BJ (cell line): Measurements from ENCODE around the gene MCC. TPM values are rescaled to one million over a fixed set of nuclear protein-coding genes. Genes with fewer than 3 reads are reported as not detected.

Experiments used
- CTCF ChIA-PET: fragments of 350-600 bp; formaldehyde crosslinking; extraction: SDS; loops from one replicate; lab custom pipeline; 2021; ENCODE audit warnings: antibody characterized with exemption, inconsistent platforms; lab: Yijun Ruan, JAX
- POLR2A ChIA-PET: fragments of 300-600 bp; sonication (Branson Sonifier 250); formaldehyde crosslinking; extraction: SDS; loops from one replicate; lab custom pipeline; 2021; ENCODE audit warnings: antibody characterized with exemption; lab: Charles Lee
- DNase-seq: peaks from one replicate; pipeline ENCODE4 v3.0.0-alpha.2; 2011; ENCODE audit warnings: low read depth
- H3K27me3 ChIP-seq: 2 replicates; pipeline ENCODE4 v1.6.0; 2011; ENCODE audit warnings: low read length; ENCODE audit not compliant: control insufficient read depth, insufficient read depth
- H3K36me3 ChIP-seq: 2 replicates; pipeline ENCODE4 v1.5.1; 2011; ENCODE audit warnings: low read length; ENCODE audit not compliant: control insufficient read depth, insufficient read depth
- H3K4me3 ChIP-seq: 2 replicates; pipeline ENCODE4 v1.5.1; 2011; ENCODE audit warnings: low read depth, mild to moderate bottlenecking, control low read depth, low read length
- polyA plus RNA-seq: library from polyadenylated mRNA; depleted of rRNA; stranded (reverse); fragments of >200 nt; gene quantifications from 2 replicates; pipeline ENCODE4 v1.2.3, GENCODE V29; 2011
- TF ChIP-seq, protein P1 (sequence below): IDR thresholded peaks from 2 replicates; pipeline ENCODE4 v1.5.1; 2011; ENCODE audit warnings: low read depth, mild to moderate bottlenecking, control low read depth, inconsistent platforms, low read length, moderate library complexity; ENCODE audit not compliant: insufficient read depth

MCC gene
- polyA plus RNA-seq, 1 experiment, result 2.3 TPM

DNA sequence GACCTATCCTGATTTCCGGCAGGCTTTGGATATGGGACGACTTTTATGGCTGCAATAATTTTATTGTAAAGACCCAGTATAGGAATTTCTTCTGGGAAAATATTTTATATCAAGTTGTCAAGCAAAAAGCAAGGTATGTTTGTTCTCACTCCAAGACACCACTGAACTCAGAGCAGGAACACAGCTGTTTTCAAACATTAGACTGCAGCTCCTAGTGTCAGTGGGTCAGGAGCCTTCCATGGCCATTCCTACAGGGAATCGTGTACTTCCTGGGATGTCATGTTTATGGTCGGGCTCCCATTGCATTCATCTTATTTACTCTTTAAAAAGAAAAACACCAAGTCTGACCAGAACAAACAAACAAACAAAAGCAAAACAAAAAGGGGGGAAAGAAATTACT lies 278.8 kb downstream of the MCC start:
- POLR2A ChIA-PET, result no interaction called here
- TF ChIP-seq, protein P1, sequence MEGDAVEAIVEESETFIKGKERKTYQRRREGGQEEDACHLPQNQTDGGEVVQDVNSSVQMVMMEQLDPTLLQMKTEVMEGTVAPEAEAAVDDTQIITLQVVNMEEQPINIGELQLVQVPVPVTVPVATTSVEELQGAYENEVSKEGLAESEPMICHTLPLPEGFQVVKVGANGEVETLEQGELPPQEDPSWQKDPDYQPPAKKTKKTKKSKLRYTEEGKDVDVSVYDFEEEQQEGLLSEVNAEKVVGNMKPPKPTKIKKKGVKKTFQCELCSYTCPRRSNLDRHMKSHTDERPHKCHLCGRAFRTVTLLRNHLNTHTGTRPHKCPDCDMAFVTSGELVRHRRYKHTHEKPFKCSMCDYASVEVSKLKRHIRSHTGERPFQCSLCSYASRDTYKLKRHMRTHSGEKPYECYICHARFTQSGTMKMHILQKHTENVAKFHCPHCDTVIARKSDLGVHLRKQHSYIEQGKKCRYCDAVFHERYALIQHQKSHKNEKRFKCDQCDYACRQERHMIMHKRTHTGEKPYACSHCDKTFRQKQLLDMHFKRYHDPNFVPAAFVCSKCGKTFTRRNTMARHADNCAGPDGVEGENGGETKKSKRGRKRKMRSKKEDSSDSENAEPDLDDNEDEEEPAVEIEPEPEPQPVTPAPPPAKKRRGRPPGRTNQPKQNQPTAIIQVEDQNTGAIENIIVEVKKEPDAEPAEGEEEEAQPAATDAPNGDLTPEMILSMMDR, result no peak
- DNase-seq, result no peak

DNA sequence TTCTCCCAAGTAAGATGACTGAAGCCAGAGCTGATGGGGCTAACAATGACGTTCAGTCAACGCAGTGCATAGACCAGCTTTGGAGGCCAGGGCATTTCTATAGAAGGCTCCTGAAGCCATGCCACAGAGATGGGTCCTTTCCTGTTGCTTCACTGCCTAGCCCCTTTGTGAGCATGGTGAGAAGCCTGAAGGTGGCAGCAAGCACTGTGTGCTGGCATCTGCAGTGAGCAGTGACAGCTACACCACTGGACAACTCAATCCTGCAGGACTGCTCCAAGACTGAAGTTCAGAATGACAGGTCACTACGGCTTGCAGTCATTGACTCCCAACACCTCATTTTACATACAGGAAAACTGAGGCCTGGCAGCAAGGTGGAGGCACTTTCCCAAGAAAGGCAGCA lies 282.4 kb downstream of the MCC start:
- H3K27me3 ChIP-seq, result no peaks in the 10 kb centered on the region
- DNase-seq, result no peak
- H3K4me3 ChIP-seq, result no peak overlapping the region
- TF ChIP-seq, protein P1, result no peak
- ChIA-PET CTCF (interaction anchor here (1.0 to 1.1 kb wide), 2 partner anchors 76 to 212 kb away, joined by 3 to 4 read pairs; no protein-coding TSS in a partner anchor), POLR2A (no interaction called here)
- H3K36me3 ChIP-seq, result no peaks in the 10 kb centered on the region

More for the DNA sequence above, 278.8 kb downstream of the MCC start:
- CTCF ChIA-PET, result no interaction called here
- Histone ChIP-seq H3K27me3 (no peaks in the 10 kb centered on the region), H3K4me3 (no peak overlapping the region), H3K36me3 (no peaks in the 10 kb centered on the region)

DNA sequence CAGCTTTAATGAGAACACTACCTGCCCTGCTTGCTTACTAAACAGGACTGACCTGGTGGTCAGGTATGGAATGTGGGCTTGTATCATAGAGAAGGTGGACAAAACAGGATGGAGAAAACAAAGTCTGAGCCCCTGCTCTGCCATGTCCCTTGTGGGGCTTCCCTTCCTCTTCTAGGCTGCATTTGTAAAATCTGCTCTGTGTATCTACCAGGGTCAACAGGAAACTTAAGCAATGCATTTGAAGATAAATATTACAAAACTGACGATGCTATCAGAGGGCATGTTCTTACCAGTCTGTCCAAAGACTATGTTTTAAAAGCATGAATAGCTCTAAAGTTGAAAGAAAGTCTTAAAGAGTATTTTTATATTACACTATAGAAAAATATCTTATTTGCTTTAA lies 282.9 kb downstream of the MCC start:
- H3K36me3 ChIP-seq, result no peaks in the 10 kb centered on the region
- TF ChIP-seq, protein P1, result no peak
- no peak for DNase-seq
- POLR2A ChIA-PET, result no interaction called here
- CTCF ChIA-PET, result interaction anchor here (1.0 to 1.1 kb wide), 2 partner anchors 76 to 211 kb away, joined by 3 to 4 read pairs; no protein-coding TSS in a partner anchor
- no peak overlapping the region for H3K4me3 ChIP-seq
- no peaks in the 10 kb centered on the region for H3K27me3 ChIP-seq

DNA sequence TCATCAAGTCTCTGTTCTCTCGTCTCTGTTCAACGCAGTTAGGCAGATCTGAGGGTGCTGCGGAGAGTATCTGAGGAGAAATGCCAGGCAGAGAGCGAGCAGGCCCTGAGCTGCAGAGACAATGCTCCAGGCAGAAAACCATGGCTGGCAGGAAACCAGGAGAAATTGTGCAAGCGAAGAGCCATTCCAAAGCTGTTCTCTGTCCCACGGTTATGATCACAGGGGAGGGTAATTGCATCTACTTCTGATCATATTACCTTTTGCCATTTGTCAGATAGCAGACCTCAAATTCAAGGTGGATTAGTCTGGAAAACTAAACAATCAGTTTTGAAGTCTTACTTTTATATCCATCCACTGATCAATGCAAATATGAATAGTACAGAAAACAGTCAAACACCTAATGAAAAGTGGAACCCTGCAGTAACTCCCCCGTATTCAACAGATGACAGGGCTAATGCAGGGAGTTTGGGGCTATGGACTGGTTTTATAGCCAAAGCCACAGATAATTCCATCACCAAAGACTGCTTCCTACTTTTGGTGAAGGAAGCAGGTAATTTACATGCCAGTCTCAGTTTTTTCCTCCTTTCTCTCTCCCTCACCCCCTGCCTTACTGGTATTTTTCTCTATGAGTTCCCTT lies 283.6 kb downstream of the MCC start:
- CTCF ChIA-PET, result interaction anchor here (0.6 kb wide), 1 partner anchor 41 kb away, joined by 3 read pairs; no protein-coding TSS in a partner anchor
- no peak overlapping the region for H3K4me3 ChIP-seq
- TF ChIP-seq, protein P1, result no peak
- no peak for DNase-seq
- no peaks in the 10 kb centered on the region for H3K27me3 ChIP-seq
- POLR2A ChIA-PET, result no interaction called here
- no peaks in the 10 kb centered on the region for H3K36me3 ChIP-seq

DNA sequence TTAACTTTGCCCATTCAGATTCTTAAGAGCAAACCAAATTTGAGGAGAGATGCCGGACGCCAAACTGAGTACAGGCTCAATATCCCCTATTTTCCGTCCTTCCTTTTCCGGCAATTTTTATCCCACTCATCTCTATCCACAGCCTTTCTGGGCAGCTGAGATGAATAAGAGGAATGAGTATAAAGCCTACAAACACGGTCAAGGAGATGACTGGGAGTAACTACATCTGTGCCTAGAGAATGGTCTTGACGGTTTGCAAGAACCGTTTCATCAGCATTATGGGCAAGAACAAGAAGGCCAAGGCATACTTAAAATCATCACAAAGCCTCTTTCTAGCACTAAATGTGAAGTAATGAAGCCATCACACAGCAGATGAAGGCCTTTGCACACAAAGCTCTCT lies 284.3 kb downstream of the MCC start:
- TF ChIP-seq, protein P1, result no peak
- Histone ChIP-seq H3K4me3 (no peak overlapping the region), H3K27me3 (no peaks in the 10 kb centered on the region), H3K36me3 (no peaks in the 10 kb centered on the region)
- DNase-seq, result no peak
- ChIA-PET CTCF (interaction anchor here (0.6 kb wide), 1 partner anchor 40 kb away, joined by 3 read pairs; no protein-coding TSS in a partner anchor), POLR2A (no interaction called here)
